ENCODE results near the gene KATNIP. TPM values are rescaled to one million over a fixed set of nuclear protein-coding genes. Genes with fewer than 3 reads are reported as not detected.

Gene KATNIP
- total and polyA plus RNA-seq, 2 of the 13 experiments (the other 11 are each of a cell fraction or from before 2014, with no cell fraction given), result 9.7 to 12.0 TPM

- in situ Hi-C loops (cut with HindIII; ENCODE audit: extremely low pct_ligation_motif_present, low pct_unique_long_range_greater_than_20kb) (no loop called here), intact Hi-C loops (cut with micrococcal nuclease; ENCODE audit: unreplicated experiment) (no loop called here)
- no TSS peak for BruUV-seq (replicated peaks)
- H3K4me3 ChIP-seq (replicated peaks in 1 of 3; ENCODE audit: insufficient read depth in 1 of 3, low read depth in 2 of 3, low read length in 3 of 3), result no peak overlapping the region
- ATAC-seq (no peak), DNase-seq (ENCODE audit: low spot score) (no peak), FAIRE-seq (no peak)
- no peak overlapping the region for H2AFZ ChIP-seq (ENCODE audit: low read length)
- H4K20me1 ChIP-seq (ENCODE audit: insufficient read depth, low read length), result no peaks in the 10 kb centered on the region
- peaks cover 40 to 88% of the 10 kb centered on the region in 2 experiments for H3K36me3 ChIP-seq (replicated peaks in 1 of 2; ENCODE audit: control insufficient read depth in 1 of 2, insufficient read depth in 2 of 2, low read length in 2 of 2)
- WGBS (ENCODE audit: low lambda C conversion rate), result 90% methylated on average over 4 of the region's 4 CpGs
- no peaks in the 10 kb centered on the region for H3K79me2 ChIP-seq (ENCODE audit: insufficient read depth, low read length)
- no peak overlapping the region for H3K4me2 ChIP-seq (ENCODE audit: low read depth, low read length)
- TF ChIP-seq ZNF674 (CRISPR knock-in tag; IDR thresholded peaks at IDR 0.05; ENCODE audit: low read depth) (no peak), ARID4A (CRISPR knock-in tag; IDR thresholded peaks at IDR 0.05; ENCODE audit: borderline replicate concordance) (no peak), ZBTB38 (CRISPR knock-in tag; IDR thresholded peaks at IDR 0.05) (no peak), ETV5 (CRISPR knock-in tag; IDR thresholded peaks at IDR 0.05; ENCODE audit: borderline replicate concordance) (no peak)
- no peak overlapping the region for H3K9ac ChIP-seq (ENCODE audit: insufficient read depth, low read depth, low read length)
- ChIA-PET CTCF (ENCODE audit: low intra/inter-chr PET ratio, low total read pairs) (no interaction called here), POLR2A (no interaction called here)
- H3K9me3 ChIP-seq (ENCODE audit: low read length), result no peaks in the 10 kb centered on the region
- H3K27me3 ChIP-seq (ENCODE audit: control insufficient read depth in 1 of 2, insufficient read depth in 2 of 2, low read length in 2 of 2), result no peaks in the 10 kb centered on the region
- H3K4me1 ChIP-seq (ENCODE audit: insufficient read depth, low read length), result no peaks in the 10 kb centered on the region
- no peak overlapping the region for H3K27ac ChIP-seq (ENCODE audit: extremely low read length, insufficient read depth, low read length)
Observed at GRCh38 chr16:27534256-27534655, 15.7 kb upstream of the KATNIP start.

- no peak for FAIRE-seq
- in situ Hi-C loops (cut with HindIII; ENCODE audit: extremely low pct_ligation_motif_present, low pct_unique_long_range_greater_than_20kb) (no loop called here), intact Hi-C loops (cut with micrococcal nuclease; ENCODE audit: unreplicated experiment) (no loop called here)
- no peak overlapping the region for H3K4me3 ChIP-seq (replicated peaks in 1 of 3; ENCODE audit: insufficient read depth in 1 of 3, low read depth in 2 of 3, low read length in 3 of 3)
- no peak overlapping the region for H2AFZ ChIP-seq (ENCODE audit: low read length)
- CTCF ChIA-PET (ENCODE audit: low intra/inter-chr PET ratio, low total read pairs), result no interaction called here
- no peaks in the 10 kb centered on the region for H3K79me2 ChIP-seq (ENCODE audit: insufficient read depth, low read length)
- no peak overlapping the region for H3K27ac ChIP-seq (ENCODE audit: extremely low read length, insufficient read depth, low read length)
- over 99% methylated on average over 5 of the region's 5 CpGs for WGBS (ENCODE audit: low lambda C conversion rate)
- no peaks in the 10 kb centered on the region for H3K9me3 ChIP-seq (ENCODE audit: low read length)
- no peak for ATAC-seq
- no peaks in the 10 kb centered on the region for H3K4me1 ChIP-seq (ENCODE audit: insufficient read depth, low read length)
- no peak overlapping the region for H3K4me2 ChIP-seq (ENCODE audit: low read depth, low read length)
- POLR2A ChIA-PET, result no interaction called here
- no peak overlapping the region for H3K9ac ChIP-seq (ENCODE audit: insufficient read depth, low read depth, low read length)
- H3K36me3 ChIP-seq (replicated peaks in 1 of 2; ENCODE audit: control insufficient read depth in 1 of 2, insufficient read depth in 2 of 2, low read length in 2 of 2), result peaks cover 47 to 87% of the 10 kb centered on the region in 2 experiments
- H3K27me3 ChIP-seq (ENCODE audit: control insufficient read depth in 1 of 2, insufficient read depth in 2 of 2, low read length in 2 of 2), result no peaks in the 10 kb centered on the region
- DNase-seq (ENCODE audit: low spot score), result no peak
- no peaks in the 10 kb centered on the region for H4K20me1 ChIP-seq (ENCODE audit: insufficient read depth, low read length)
- BruUV-seq (replicated peaks), result no TSS peak
- TF ChIP-seq MAFK (conservative IDR thresholded peaks at IDR 0.05 in 1 of 2, IDR thresholded peaks at IDR 0.05 in 1 of 2; ENCODE audit: low read length in 2 of 2) (no peak), PREB (CRISPR knock-in tag; IDR thresholded peaks at IDR 0.05) (no peak), KAT2B (IDR thresholded peaks at IDR 0.05; ENCODE audit: borderline replicate concordance, low read depth, low read length) (no peak), MTF2 (CRISPR knock-in tag; IDR thresholded peaks at IDR 0.05; ENCODE audit: borderline replicate concordance) (no peak), ZNF512B (CRISPR knock-in tag; IDR thresholded peaks at IDR 0.05; ENCODE audit: borderline replicate concordance) (no peak)
Observed at GRCh38 chr16:27538528-27538927, 11.4 kb upstream of the KATNIP start.

All from HepG2 (cell line).